HepG2 (cell line): ENCODE measurements around the gene ADSL. TPM values are rescaled to one million over a fixed set of nuclear protein-coding genes. Genes with fewer than 3 reads are reported as not detected.

ENCODE experiments used
- ATAC-seq: fragments of 200-7000 bp; cut with Tn5 transposase; 3 replicates; pipeline ENCODE4 v1.9.1; 2020; ENCODE audit warnings: mild to moderate bottlenecking, moderate library complexity
- BruUV-seq: library from RNA; stranded (reverse); fragments of 400-500 nt; replicated peaks from 2 replicates; lab custom pipeline; 2021; lab: Mats Ljungman, UMichigan
- CTCF ChIA-PET: fragments of 300-600 bp; formaldehyde crosslinking; extraction: SDS; loops from one replicate; lab custom pipeline; 2021; ENCODE audit warnings: low total read pairs, inconsistent platforms, low intra/inter-chr PET ratio; lab: Yijun Ruan, JAX
- POLR2A ChIA-PET: fragments of 350-600 bp; sonication (Branson Sonifier 250); formaldehyde crosslinking; loops from one replicate; lab custom pipeline; 2020; ENCODE audit warnings: antibody characterized with exemption, inconsistent platforms; lab: Yijun Ruan, JAX
- DNase-seq: peaks from one replicate; pipeline ENCODE4 v3.0.0-alpha.2; 2015; ENCODE audit warnings: low spot score
- FAIRE-seq: peaks from 3 replicates; lab custom pipeline; 2011; peaks lifted over from hg19 to GRCh38; lab: Jason Lieb, UNC
- H2AFZ ChIP-seq: one replicate; pipeline ENCODE4 v1.6.1; 2011; ENCODE audit warnings: low read length, inconsistent platforms
- H3K27ac ChIP-seq: fragments of 300-600 bp; 3 replicates; pipeline ENCODE4 v1.8.0; 2011; ENCODE audit warnings: mixed run types, mild to moderate bottlenecking, mixed read lengths, low read length, inconsistent platforms; ENCODE audit not compliant: insufficient read depth; ENCODE audit errors: extremely low read length
- H3K27me3 ChIP-seq, 2 experiments: fragments of 200-600 bp in 1 of 2; 2 replicates in 1 of 2; 3 replicates in 1 of 2; pipeline versions ENCODE4 v1.6.0 to v1.8.0; 2011; ENCODE audit warnings: low read length in 2 of 2, mild to moderate bottlenecking in 2 of 2, moderate library complexity in 2 of 2, inconsistent platforms in 1 of 2; ENCODE audit not compliant: insufficient read depth in 2 of 2, control insufficient read depth in 1 of 2
- H3K36me3 ChIP-seq, 2 experiments: fragments of 200-600 bp in 1 of 2; replicated peaks in 1 of 2; 2 replicates in 1 of 2; 3 replicates in 1 of 2; pipeline versions ENCODE4 v1.5.1 to v1.8.0; 2011; ENCODE audit warnings: low read length in 2 of 2, inconsistent platforms in 1 of 2; ENCODE audit not compliant: insufficient read depth in 2 of 2, control insufficient read depth in 1 of 2
- H3K4me1 ChIP-seq: 2 replicates; pipeline ENCODE4 v1.5.1; 2012; ENCODE audit warnings: low read length, inconsistent platforms; ENCODE audit not compliant: insufficient read depth
- H3K4me2 ChIP-seq: 2 replicates; pipeline ENCODE4 v1.6.0; 2011; ENCODE audit warnings: low read depth, low read length, inconsistent platforms
- H3K4me3 ChIP-seq, 3 experiments: fragments of 200-600 bp in 1 of 3; sonication (generic), shearing (Covaris generic) in 1 of 3; replicated peaks in 1 of 3; 2 replicates each; pipeline ENCODE4 v1.5.1; 2011 to 2016; ENCODE audit warnings: low read length in 3 of 3, inconsistent platforms in 2 of 3, low read depth in 2 of 3, mild to moderate bottlenecking in 2 of 3, control low read depth in 1 of 3, mixed read lengths in 1 of 3; ENCODE audit not compliant: insufficient read depth in 1 of 3
- H3K79me2 ChIP-seq: one replicate; pipeline ENCODE4 v1.6.1; 2011; ENCODE audit warnings: low read length, inconsistent platforms; ENCODE audit not compliant: insufficient read depth
- H3K9ac ChIP-seq: 2 replicates; pipeline ENCODE4 v1.6.0; 2011; ENCODE audit warnings: mild to moderate bottlenecking, low read depth, low read length, inconsistent platforms; ENCODE audit not compliant: insufficient read depth
- H3K9me3 ChIP-seq: 2 replicates; pipeline ENCODE4 v1.5.1; 2012; ENCODE audit warnings: mild to moderate bottlenecking, low read length
- H4K20me1 ChIP-seq: 2 replicates; pipeline ENCODE4 v1.6.0; 2011; ENCODE audit warnings: inconsistent platforms, mild to moderate bottlenecking, low read length, moderate library complexity; ENCODE audit not compliant: insufficient read depth
- AFF4 ChIP-seq: sonication (generic); formaldehyde crosslinking; IDR thresholded peaks from 2 replicates; pipeline ENCODE4 v1.4.0; 2020; ENCODE audit warnings: missing genetic modification reagents
- ARID3A ChIP-seq: IDR thresholded peaks from 2 replicates; pipeline ENCODE4 v1.6.1; 2012; ENCODE audit warnings: low read depth, low read length, improper control_type of control experiment
- KDM1A ChIP-seq: IDR thresholded peaks from 2 replicates; pipeline ENCODE4 v1.6.1; 2016; ENCODE audit warnings: missing compliant biosample characterization
- NFATC3 ChIP-seq: sonication (generic); formaldehyde crosslinking; IDR thresholded peaks from 2 replicates; pipeline ENCODE4 v1.5.1; 2020; ENCODE audit warnings: mild to moderate bottlenecking, missing genetic modification reagents
- NFYC ChIP-seq: IDR thresholded peaks from 2 replicates; pipeline ENCODE4 v1.6.1; 2016; ENCODE audit warnings: missing genetic modification reagents, missing compliant biosample characterization
- TFDP1 ChIP-seq: IDR thresholded peaks from 2 replicates; pipeline ENCODE4 v1.6.1; 2016; ENCODE audit warnings: missing compliant biosample characterization, missing genetic modification reagents, borderline replicate concordance
- TP53 ChIP-seq: sonication (generic); formaldehyde crosslinking; conservative IDR thresholded peaks from 2 replicates; pipeline ENCODE4 v1.4.0; 2020; ENCODE audit warnings: missing genetic modification reagents
- ZFP41 ChIP-seq: sonication (generic); formaldehyde crosslinking; IDR thresholded peaks from 2 replicates; pipeline ENCODE4 v1.4.0; 2020; ENCODE audit warnings: mild to moderate bottlenecking, missing genetic modification reagents, borderline replicate concordance
- ZKSCAN5 ChIP-seq: sonication (generic); formaldehyde crosslinking; IDR thresholded peaks from 2 replicates; pipeline ENCODE4 v1.5.1; 2020; ENCODE audit warnings: mild to moderate bottlenecking, missing genetic modification reagents
- ZNF569 ChIP-seq: sonication (generic); formaldehyde crosslinking; IDR thresholded peaks from 2 replicates; pipeline ENCODE4 v1.5.0; 2020; ENCODE audit warnings: mild to moderate bottlenecking, missing genetic modification reagents, moderate library complexity, borderline replicate concordance
- WGBS: methylation state at CpG from one replicate; pipeline ENCODE4 v1.1.6; 2017; ENCODE audit warnings: low lambda C conversion rate; 5-methylcytosine and 5-hydroxymethylcytosine counted together
- in situ Hi-C: cut with HindIII; loops from 2 replicates; pipeline ENCODE4 v1.10.0; 2017; ENCODE audit warnings: low pct_unique_long_range_greater_than_20kb; ENCODE audit not compliant: extremely low pct_ligation_motif_present
- intact Hi-C: fragments of 100-400 bp; cut with micrococcal nuclease; formaldehyde crosslinking; loops from one replicate; pipeline ENCODE4 v1.10.0; 2022; ENCODE audit not compliant: unreplicated experiment
- polyA plus RNA-seq, 8 experiments: library from polyadenylated mRNA; depleted of rRNA in 3 of 8; stranded (reverse) in 7 of 8; unstranded in 1 of 8; fragments of >200 nt; fragmentation: Illumina TruSeq in 4 of 8; extraction: Trizol in 4 of 8; gene quantifications; 2 replicates each; pipeline versions ENCODE4 v1.2.1 to v1.2.3, GENCODE V29; 2011 to 2016; ENCODE audit warnings: low read depth in 4 of 8, missing spikeins in 1 of 8, mixed read lengths in 1 of 8; ENCODE audit not compliant: insufficient read depth in 1 of 8
- total RNA-seq, 5 experiments: library from RNA; depleted of rRNA; stranded (reverse); fragments of >200 nt; fragmentation: Illumina TruSeq; extraction: Trizol; gene quantifications; 2 replicates each; pipeline ENCODE4 v1.2.3, GENCODE V29; 2016; ENCODE audit warnings: low read depth in 1 of 5
- TF ChIP-seq, protein P1 (sequence below): sonication (generic); formaldehyde crosslinking; IDR thresholded peaks from 2 replicates; pipeline ENCODE4 v1.8.0; 2022; ENCODE audit warnings: missing genetic modification reagents, mild to moderate bottlenecking, moderate library complexity, borderline replicate concordance

ADSL gene
- total and polyA plus RNA-seq, 2 of the 13 experiments (the other 11 are each of a cell fraction or from before 2014, with no cell fraction given): 123 to 174 TPM

DNA sequence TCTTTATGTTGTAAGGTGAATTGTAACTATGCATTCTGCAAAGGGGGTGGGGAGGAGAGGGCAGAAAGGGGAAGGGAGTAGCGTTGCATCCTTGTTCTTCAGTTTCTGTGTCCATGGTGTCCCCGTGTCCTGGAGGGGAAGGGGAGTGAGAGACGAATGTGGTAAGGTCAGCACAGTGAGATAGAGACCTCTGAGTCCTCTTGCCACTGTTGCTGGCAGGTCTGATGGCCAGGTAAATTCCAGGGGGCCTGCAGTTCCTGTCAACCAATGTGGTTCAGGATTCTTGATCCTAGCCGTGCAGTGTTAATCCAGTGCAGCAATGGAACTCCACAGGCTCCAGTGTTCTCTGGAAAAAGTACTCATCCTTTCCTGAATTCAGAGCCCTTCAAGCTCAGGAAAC, 14.6 kb upstream of the ADSL start:
- Histone ChIP-seq H3K4me1 (no peaks in the 10 kb centered on the region), H3K27ac (no peak overlapping the region), H4K20me1 (no peaks in the 10 kb centered on the region; the same call in 1 of the 2 replicates), H3K9me3 (no peaks in the 10 kb centered on the region), H3K9ac (no peak overlapping the region), H3K79me2 (no peaks in the 10 kb centered on the region), H3K36me3 (peaks cover 0 to 1% of the 10 kb centered on the region in 2 experiments; a peak in 1 of 5 replicates), H3K27me3 (no peaks in the 10 kb centered on the region), H3K4me3 (no peak overlapping the region), H3K4me2 (no peak overlapping the region), H2AFZ (no peak overlapping the region)
- DNase-seq: no peak
- 95% methylated on average over 3 of the region's 4 CpGs for WGBS
- FAIRE-seq: no peak
- ChIA-PET CTCF (no interaction called here), POLR2A (no interaction called here)
- no peak for ATAC-seq
- TF ChIP-seq ZNF569: no peak
- TF ChIP-seq ZKSCAN5 (CRISPR knock-in tag): no peak
- no peak for TF ChIP-seq TFDP1 (CRISPR knock-in tag)
- no peak for TF ChIP-seq KDM1A (CRISPR knock-in tag)
- no peak for TF ChIP-seq ARID3A
- no peak for TF ChIP-seq NFYC (CRISPR knock-in tag)
- TF ChIP-seq, protein P1, sequence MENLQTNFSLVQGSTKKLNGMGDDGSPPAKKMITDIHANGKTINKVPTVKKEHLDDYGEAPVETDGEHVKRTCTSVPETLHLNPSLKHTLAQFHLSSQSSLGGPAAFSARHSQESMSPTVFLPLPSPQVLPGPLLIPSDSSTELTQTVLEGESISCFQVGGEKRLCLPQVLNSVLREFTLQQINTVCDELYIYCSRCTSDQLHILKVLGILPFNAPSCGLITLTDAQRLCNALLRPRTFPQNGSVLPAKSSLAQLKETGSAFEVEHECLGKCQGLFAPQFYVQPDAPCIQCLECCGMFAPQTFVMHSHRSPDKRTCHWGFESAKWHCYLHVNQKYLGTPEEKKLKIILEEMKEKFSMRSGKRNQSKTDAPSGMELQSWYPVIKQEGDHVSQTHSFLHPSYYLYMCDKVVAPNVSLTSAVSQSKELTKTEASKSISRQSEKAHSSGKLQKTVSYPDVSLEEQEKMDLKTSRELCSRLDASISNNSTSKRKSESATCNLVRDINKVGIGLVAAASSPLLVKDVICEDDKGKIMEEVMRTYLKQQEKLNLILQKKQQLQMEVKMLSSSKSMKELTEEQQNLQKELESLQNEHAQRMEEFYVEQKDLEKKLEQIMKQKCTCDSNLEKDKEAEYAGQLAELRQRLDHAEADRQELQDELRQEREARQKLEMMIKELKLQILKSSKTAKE: no peak
- no peak for TF ChIP-seq NFATC3 (CRISPR knock-in tag)
- no peak for TF ChIP-seq AFF4
- TF ChIP-seq ZFP41 (CRISPR knock-in tag): no peak
- TF ChIP-seq TP53: no peak
- intact Hi-C loops: no loop called here
- in situ Hi-C loops: no loop called here
- no TSS peak for BruUV-seq
